Urothelium cell line (cell line): ENCODE results near the gene PTPA.

Source experiments
- DNase-seq: peaks from one replicate; pipeline ENCODE4 v3.0.0; 2011; ENCODE audit warnings: low spot score, mixed read lengths
- FAIRE-seq: peaks from 2 replicates; lab custom pipeline; 2011; peaks lifted over from hg19 to GRCh38; lab: Jason Lieb, UNC

The PTPA gene

DNA sequence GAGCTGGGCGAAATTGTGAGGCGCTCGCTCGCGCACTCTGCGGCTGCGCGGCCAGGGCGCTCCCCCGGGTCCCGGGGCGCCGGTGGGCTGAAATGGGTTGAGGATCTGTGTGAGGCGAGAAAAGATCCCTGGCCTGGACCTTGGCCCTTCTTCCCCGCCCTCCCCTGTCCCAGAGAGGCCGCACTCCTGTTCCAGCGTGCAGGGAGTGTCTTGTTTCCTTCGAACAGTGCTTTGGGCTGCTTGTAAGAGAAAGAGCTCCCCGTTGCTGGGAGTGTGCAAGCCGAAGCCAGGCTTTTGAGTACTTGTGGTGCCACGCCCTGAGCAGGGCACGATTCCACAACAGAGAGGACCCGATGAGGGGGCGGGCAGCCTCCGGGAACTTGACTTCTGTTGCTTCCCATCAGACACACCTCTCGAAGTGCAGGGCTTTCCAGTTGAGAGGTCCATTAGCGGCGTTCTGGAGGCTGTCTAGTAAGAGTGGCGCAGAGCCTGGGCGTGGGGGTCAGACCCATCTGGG, 29.8 kb upstream of the PTPA start:
- DNase-seq = no peak
- no peak for FAIRE-seq

GRCh38 chr9:129084087-129084486, 27.1 kb upstream of the PTPA start:
- no peak for FAIRE-seq
- no peak for DNase-seq

DNA sequence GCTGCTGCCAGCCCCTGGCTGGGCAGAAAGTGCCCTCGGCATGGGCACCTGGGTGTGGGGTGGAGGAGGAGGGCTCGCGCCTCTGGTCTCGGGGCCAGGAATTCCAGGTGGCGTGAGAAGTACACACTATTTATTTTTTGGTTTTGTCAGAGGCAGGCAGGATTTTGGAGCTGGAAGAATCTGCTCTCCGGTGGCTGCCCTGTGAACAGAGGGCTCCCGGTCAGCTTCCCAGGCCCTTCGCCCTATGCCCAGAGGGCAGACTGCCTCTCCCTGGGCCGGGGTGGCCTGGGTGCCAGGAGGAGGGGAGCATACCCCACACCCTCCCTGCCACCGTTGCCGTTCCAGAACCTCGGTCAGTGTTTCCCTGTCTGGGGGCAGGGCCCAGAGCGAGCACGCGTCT, 22.0 kb upstream of the PTPA start:
- FAIRE-seq (no peak), DNase-seq (no peak)

GRCh38 chr9:129093602-129094386, 17.4 kb upstream of the PTPA start:
- FAIRE-seq (peak; percentile 9), DNase-seq (no peak)

DNA sequence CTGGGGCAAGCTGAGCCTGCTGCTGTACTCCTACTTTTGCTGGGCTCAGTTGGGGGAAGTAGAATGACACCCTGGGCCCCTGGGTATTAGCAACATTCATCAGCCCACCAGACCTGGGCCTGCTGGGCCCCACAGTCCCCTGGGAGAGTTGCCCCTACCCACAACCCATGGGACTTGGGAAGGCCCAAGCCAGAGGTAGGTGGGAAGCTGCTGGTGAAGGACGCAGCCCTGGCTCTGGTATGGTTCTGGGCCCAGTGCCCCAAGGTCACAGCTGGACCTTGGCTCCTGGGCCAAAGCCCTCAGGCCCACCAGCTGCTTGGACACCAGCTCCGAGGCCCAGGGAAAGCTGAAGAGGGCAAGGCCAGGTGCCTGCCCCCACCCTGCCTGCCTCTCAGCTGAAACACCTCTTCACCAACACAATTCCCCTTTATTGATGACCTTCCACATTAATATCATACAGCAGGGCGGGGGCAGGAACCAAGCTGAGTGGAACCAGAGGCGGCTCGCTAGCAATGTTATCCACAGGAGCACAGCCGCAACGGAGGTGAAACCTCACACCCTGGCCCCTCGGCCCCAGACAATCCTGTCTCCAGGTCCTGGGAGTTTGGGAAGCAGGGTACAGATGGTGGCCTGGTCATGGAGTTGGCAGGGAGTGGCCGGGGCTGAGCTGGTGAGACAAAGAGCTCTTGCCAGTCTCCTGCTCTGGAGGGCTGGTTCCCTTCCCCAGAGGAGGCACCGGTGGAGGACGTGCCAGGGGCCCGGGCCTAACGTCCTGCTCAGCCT, 16.6 kb upstream of the PTPA start:
- FAIRE-seq (no peak), DNase-seq (no peak)

GRCh38 chr9:129095170-129095667, 16.0 kb upstream of the PTPA start:
- DNase-seq (no peak), FAIRE-seq (no peak)

GRCh38 chr9:129095908-129096307, 15.3 kb upstream of the PTPA start:
- FAIRE-seq = no peak
- DNase-seq = no peak

- DNase-seq (no peak), FAIRE-seq (no peak)
Measured at GRCh38 chr9:129097671-129098306, 13.4 kb upstream of the PTPA start.

DNA sequence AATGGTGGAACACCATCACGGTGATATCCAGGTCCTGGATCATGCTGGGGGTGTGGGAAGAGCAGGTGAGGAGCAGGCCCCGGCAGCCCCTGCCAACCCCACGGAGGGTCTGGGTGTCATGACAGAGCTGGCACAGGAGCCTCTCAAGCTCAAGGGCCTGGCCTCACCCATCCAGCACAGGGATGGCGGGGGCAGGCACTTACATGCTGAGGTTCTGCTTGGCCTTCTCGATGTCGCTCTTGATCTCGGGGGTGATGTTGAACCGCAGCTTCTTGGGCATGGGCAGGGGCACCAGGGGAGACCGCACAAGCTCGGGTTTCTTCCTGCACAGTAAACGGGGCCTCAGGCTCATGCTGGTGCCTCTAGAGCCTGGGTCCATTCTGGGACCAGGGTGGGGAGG, 12.9 kb upstream of the PTPA start:
- FAIRE-seq (no peak), DNase-seq (no peak)

DNA sequence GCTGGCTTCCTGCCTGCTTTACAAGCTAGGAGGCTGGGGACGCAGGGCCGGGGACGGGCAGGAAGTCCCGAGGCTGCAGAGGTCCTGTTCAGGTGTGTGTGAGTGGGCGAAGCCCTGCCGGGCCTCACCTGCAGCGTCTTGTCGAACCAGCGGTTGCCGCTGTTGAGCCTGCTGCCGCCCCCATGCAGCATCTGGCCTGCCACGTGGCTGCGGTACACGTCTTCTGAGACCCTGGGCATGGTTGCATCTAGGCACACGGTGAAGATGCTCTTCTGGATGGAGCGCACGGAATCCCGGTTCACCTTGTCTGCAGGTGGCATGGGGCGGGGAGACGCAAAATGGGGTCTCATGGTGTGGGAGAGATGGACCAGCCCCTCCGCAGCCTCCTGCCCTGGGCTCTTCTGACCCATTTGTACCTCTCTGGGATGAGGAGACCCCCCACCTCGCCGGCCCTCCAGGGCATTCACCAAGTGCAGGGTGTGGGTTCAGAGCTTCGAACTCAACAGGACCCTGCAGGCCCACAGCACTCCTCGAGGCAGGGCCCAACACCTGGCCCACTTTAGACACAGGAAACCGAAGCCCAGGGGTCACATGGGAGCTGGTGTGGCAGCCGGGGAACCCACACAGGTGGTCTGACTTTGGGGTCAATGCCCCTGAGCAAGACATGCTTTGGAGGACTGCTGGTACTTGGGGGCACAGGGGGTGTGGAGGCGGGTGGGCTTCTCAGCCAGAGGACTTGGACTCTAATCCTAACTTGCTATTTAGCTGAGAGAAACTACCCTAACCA, 10.6 kb upstream of the PTPA start:
- FAIRE-seq = no peak
- DNase-seq = no peak

DNA sequence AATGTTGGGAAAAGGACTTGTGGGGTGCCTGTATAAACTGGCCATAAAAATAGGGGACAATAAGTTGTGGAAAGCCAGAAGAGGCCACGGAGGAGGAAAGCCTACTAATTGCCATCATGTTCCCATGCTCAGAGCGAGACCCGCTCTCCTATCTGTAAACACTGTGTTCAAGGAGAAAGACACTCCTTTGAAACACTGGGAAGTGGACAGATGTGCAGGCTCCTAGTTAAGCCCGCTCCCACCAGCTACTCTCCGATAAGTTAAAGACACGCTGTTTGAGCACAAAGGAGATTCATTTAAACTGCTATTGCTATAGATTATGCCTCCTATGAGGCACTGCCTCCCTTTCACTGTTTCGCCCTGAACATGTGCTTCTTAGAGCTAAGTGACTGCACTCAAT, 9.9 kb upstream of the PTPA start:
- no peak for FAIRE-seq
- DNase-seq = no peak

DNA sequence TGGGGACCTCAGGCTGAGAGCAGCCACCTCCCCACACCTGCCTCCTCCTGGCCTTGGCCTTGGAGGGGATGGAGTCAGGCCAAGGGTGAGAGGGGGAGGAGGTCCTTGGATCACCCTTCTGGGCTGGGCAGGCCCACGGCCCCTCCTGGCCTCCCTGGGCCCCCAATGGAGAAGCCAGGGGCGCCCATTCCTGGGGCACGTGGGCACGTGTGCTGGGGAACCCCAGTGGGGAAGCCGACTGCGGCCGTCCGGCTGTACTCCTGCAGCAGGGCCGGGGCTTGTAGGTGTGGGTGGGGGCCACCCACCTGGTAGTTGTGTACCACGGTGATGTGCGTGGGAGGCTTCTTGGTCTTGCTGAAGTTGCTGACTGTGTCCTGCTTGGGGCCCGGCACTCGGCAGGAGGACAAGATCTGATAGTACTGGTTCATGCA, 9.1 kb upstream of the PTPA start:
- DNase-seq = no peak
- no peak for FAIRE-seq

- DNase-seq (peak; percentile 46), FAIRE-seq (no peak)
Measured at GRCh38 chr9:129102791-129103594, 8.2 kb upstream of the PTPA start.

DNA sequence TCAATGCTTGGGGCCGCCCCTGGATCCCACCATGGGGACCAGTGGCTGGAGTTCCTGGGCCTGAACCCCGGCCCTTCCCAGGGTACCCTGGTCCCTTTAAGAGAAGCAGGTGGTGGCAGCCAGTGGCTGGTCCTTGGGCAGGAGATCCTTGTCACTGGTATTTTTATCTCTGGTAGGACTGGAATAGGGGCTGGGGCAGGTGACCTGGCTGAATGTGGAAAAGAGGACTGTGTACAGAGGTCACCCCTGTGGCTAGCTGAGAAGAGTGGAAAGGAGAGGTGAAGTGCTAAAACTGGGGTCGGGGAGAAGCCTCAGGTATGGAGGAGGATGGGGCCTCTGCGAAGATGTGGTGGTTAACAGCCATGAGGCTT, 7.6 kb upstream of the PTPA start:
- no peak for FAIRE-seq
- DNase-seq = no peak

DNA sequence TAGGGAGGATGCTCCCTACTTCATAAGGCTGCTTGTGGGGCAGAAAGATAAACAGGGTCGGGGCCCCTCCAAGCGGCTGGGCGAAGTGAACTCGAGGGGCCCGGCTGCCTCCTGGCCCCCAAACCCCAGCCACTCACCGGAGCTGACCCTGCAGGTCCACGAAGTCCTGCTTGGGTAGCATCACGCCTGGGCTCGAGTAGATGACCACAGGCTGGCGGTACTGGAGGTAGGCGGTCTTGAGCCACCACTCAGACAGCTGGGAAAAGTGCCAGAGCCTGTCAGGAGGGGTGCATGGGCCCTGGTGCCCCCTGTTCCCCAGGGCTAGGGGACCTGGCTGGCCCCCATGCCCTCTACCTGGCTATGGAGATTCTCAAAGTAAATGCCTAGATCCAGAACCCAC, 7.2 kb upstream of the PTPA start:
- DNase-seq (no peak), FAIRE-seq (no peak)

DNA sequence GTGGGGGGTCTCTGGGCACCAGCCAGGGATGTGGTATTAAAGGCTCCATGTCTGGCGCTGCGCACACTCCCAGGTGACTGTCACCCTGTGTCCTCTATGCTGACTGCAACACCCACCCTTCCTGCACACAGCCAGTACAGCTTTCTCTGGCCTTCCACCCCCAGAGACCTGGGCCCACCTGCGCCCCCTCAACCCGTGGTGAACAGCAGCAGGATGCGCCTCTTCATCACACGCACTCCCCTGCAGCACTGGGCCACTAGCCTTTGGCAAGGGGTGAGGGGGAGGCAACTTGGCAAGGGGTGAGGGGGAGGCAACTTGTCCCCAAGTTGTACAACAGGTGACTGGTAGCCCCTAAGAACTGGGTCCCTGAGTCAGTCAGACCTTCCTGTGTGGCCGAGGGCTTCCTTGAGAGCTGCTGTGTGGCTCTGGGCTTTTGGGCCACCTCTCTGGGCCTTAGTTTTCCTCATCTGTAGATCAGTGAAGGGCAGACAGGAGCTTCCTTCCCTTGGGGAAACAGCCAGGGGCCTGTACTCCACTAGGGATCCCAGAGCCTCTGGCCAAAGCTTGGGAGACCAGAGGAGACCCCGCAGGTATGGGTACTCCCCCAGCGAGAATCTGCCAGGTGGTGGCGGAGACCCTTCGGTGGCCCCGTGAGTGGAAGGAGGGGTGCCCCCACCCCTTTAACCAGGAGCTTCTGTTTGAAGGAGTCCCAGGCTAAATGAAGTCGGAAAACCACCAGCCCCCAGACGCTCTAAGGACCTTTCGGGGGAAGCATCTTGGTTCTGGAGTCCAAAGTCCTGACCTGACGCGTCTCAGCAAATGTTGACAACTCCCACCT, 5.1 kb upstream of the PTPA start:
- DNase-seq = no peak
- no peak for FAIRE-seq

- FAIRE-seq = no peak
- DNase-seq = no peak
Measured at GRCh38 chr9:129107651-129108050, 3.6 kb upstream of the PTPA start.

- FAIRE-seq (no peak), DNase-seq (no peak)
Measured at GRCh38 chr9:129108083-129108804, 3.0 kb upstream of the PTPA start.
